Measurements from ENCODE around the gene ARID1B.

- TF ChIP-seq POLR2A (IDR thresholded peaks at IDR 0.05; ENCODE audit: low read depth, low read length) (peak; percentile 80), CEBPB (IDR thresholded peaks at IDR 0.05; ENCODE audit: low read depth, low read length) (peak; percentile 18; the same call in 1 of the 2 replicates), CTCF (conservative IDR thresholded peaks at IDR 0.05; ENCODE audit: low read depth, low read length) (no peak), FOS (IDR thresholded peaks at IDR 0.05; ENCODE audit: low read depth, low read length) (no peak), USF2 (IDR thresholded peaks at IDR 0.05; ENCODE audit: low read depth, low read length) (no peak)
These were observed 3.0 kb downstream of the ARID1B start for GRCh38 chr6:156780102-156780641.

Measured in IMR-90 (cell line).